HepG2 (cell line): ENCODE measurements around the gene KIF27. TPM values are rescaled to one million over a fixed set of nuclear protein-coding genes. Genes with fewer than 3 reads are reported as not detected.

Experiments used
- HMG20A ChIP-seq: IDR thresholded peaks from 2 replicates; pipeline ENCODE4 v1.6.1; 2016; ENCODE audit warnings: borderline replicate concordance
- HNRNPK ChIP-seq: fragments of 200-400 bp; formaldehyde crosslinking; IDR thresholded peaks from 2 replicates; pipeline ENCODE4 v1.6.1; 2018; ENCODE audit warnings: low read length, low read depth, moderate library complexity, mild to moderate bottlenecking; ENCODE audit not compliant: poor library complexity, severe bottlenecking
- KAT7 ChIP-seq: IDR thresholded peaks from 2 replicates; pipeline ENCODE4 v1.6.1; 2018; ENCODE audit warnings: borderline replicate concordance, missing compliant biosample characterization
- RXRA ChIP-seq: sonication (generic); formaldehyde crosslinking; IDR thresholded peaks from 2 replicates; pipeline ENCODE4 v1.5.1; 2020; ENCODE audit warnings: missing genetic modification reagents
- SP5 ChIP-seq: IDR thresholded peaks from 2 replicates; pipeline ENCODE4 v1.6.1; 2016; ENCODE audit warnings: low read depth, borderline replicate concordance
- TCF12 ChIP-seq, 2 experiments: fragments of 450-650 bp in 1 of 2; sonication (generic) in 1 of 2; formaldehyde crosslinking in 1 of 2; IDR thresholded peaks; 2 replicates each; pipeline versions ENCODE4 v1.6.1 to v1.8.0; 2017 to 2022; ENCODE audit warnings: antibody characterized with exemption in 1 of 2, mild to moderate bottlenecking in 1 of 2, missing genetic modification reagents in 1 of 2, moderate library complexity in 1 of 2
- XRCC5 ChIP-seq: fragments of 200-400 bp; formaldehyde crosslinking; optimal IDR thresholded peaks from 2 replicates; pipeline ENCODE3; 2017; ENCODE audit warnings: mild to moderate bottlenecking, low read length
- ZNF205 ChIP-seq: IDR thresholded peaks from 2 replicates; pipeline ENCODE4 v1.6.1; 2018; ENCODE audit warnings: missing biosample characterization, missing genetic modification reagents
- ZNF329 ChIP-seq: sonication (generic); formaldehyde crosslinking; IDR thresholded peaks from 2 replicates; pipeline ENCODE4 v1.9.0; 2021; ENCODE audit warnings: low read depth, mild to moderate bottlenecking, missing genetic modification reagents
- ZNF337 ChIP-seq: sonication (generic); formaldehyde crosslinking; IDR thresholded peaks from 2 replicates; pipeline ENCODE4 v1.5.1; 2020; ENCODE audit warnings: missing genetic modification reagents, low read depth, mild to moderate bottlenecking, borderline replicate concordance
- ZNF501 ChIP-seq: sonication (generic); formaldehyde crosslinking; IDR thresholded peaks from 2 replicates; pipeline ENCODE4 v1.5.1; 2020; ENCODE audit warnings: mild to moderate bottlenecking, moderate library complexity, missing genetic modification reagents
- ZNF549 ChIP-seq: sonication (generic); formaldehyde crosslinking; IDR thresholded peaks from 2 replicates; pipeline ENCODE4 v1.5.0; 2020; ENCODE audit warnings: missing genetic modification reagents
- ZNF605 ChIP-seq: sonication (generic); formaldehyde crosslinking; IDR thresholded peaks from 2 replicates; pipeline ENCODE4 v1.8.0; 2022; ENCODE audit warnings: mild to moderate bottlenecking, missing genetic modification reagents
- ZNF629 ChIP-seq: sonication (generic); formaldehyde crosslinking; conservative IDR thresholded peaks from 2 replicates; pipeline ENCODE4 v1.5.0; 2020; ENCODE audit warnings: missing genetic modification reagents
- ZNF790 ChIP-seq: sonication (generic); formaldehyde crosslinking; IDR thresholded peaks from 2 replicates; pipeline ENCODE4 v1.8.0; 2022; ENCODE audit warnings: missing genetic modification reagents, mild to moderate bottlenecking, borderline replicate concordance
- ZZZ3 ChIP-seq: sonication (generic); formaldehyde crosslinking; IDR thresholded peaks from 2 replicates; pipeline ENCODE4 v1.4.0; 2020; ENCODE audit warnings: missing genetic modification reagents, mild to moderate bottlenecking, borderline replicate concordance
- polyA plus RNA-seq, 8 experiments: library from polyadenylated mRNA; depleted of rRNA in 3 of 8; stranded (reverse) in 7 of 8; unstranded in 1 of 8; fragments of >200 nt; fragmentation: Illumina TruSeq in 4 of 8; extraction: Trizol in 4 of 8; gene quantifications; 2 replicates each; pipeline versions ENCODE4 v1.2.1 to v1.2.3, GENCODE V29; 2011 to 2016; ENCODE audit warnings: low read depth in 4 of 8, missing spikeins in 1 of 8, mixed read lengths in 1 of 8; ENCODE audit not compliant: insufficient read depth in 1 of 8
- total RNA-seq, 5 experiments: library from RNA; depleted of rRNA; stranded (reverse); fragments of >200 nt; fragmentation: Illumina TruSeq; extraction: Trizol; gene quantifications; 2 replicates each; pipeline ENCODE4 v1.2.3, GENCODE V29; 2016; ENCODE audit warnings: low read depth in 1 of 5
- TF ChIP-seq, protein P1 (sequence below): sonication (generic); formaldehyde crosslinking; IDR thresholded peaks from 2 replicates; pipeline ENCODE4 v1.8.0; 2022; ENCODE audit warnings: mild to moderate bottlenecking, missing genetic modification reagents; ENCODE audit not compliant: insufficient replicate concordance
- TF ChIP-seq, protein P2 (sequence below), 2 experiments: fragments of 450-650 bp in 1 of 2; sonication (generic) in 1 of 2; formaldehyde crosslinking; IDR thresholded peaks; 2 replicates each; pipeline versions ENCODE4 v1.5.0 to v1.8.0; 2020 to 2022; ENCODE audit warnings: mild to moderate bottlenecking in 1 of 2, missing genetic modification reagents in 1 of 2
- TF ChIP-seq, protein P3 (sequence below): sonication (generic); formaldehyde crosslinking; IDR thresholded peaks from 2 replicates; pipeline ENCODE4 v1.4.0; 2020; ENCODE audit warnings: missing genetic modification reagents
- TF ChIP-seq, protein P4 (sequence below): sonication (generic); formaldehyde crosslinking; conservative IDR thresholded peaks from 2 replicates; pipeline ENCODE4 v1.8.1; 2023; ENCODE audit warnings: missing genetic modification reagents
- TF ChIP-seq, protein P5 (sequence below): sonication (generic); formaldehyde crosslinking; IDR thresholded peaks from 2 replicates; pipeline ENCODE4 v1.4.0; 2020; ENCODE audit warnings: missing genetic modification reagents, mild to moderate bottlenecking, borderline replicate concordance

Gene KIF27
- total and polyA plus RNA-seq, 2 of the 13 experiments (the other 11 are each of a cell fraction or from before 2014, with no cell fraction given): 0.95 to 4.1 TPM

DNA sequence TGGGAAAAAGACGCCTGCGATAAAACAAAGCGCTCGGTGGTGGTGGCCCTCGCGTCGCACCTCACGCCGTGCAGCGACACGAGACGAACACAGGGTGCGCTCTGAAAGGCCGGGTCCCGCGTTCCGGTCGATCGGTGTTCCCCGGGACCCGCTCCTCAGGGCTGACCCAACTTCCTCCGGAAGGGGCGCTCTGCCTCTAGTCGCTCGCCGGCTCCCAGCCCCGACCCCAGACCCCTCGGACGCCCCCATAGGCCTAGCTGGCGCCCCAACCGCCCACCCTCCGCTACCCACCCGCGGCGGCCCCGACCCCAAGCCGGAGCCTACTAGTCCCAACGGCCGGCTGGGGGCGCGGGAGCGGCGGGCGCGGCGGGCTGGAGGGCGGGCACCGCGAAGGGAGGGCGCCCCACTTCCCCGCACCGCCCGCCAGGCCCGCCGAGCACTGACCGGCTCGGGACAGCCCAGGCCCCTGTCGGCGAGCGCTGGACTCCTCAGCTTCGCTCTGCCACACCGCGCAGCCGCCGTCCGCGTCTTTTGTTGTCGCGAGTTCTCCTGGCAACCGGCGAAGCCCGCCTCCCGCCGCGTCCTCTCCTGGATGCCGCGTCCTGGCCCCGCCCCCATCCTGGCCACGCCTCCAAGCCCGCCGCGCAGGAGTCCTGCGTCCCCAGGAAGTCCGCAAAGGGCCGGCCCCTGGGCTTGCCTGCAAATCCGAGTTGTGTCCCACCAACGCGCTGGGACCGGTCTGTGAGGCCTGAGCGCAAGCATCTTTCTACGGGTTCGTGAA lies at the start of gene KIF27 (continued):
- TF ChIP-seq ZZZ3 (CRISPR knock-in tag) (no peak), KAT7 (CRISPR knock-in tag) (peak; percentile 22; the same call in 1 of the 2 replicates), TCF12 (IDR thresholded peaks at IDR 0.05) (no peak), TCF12 (CRISPR knock-in tag; IDR thresholded peaks at IDR 0.05) (no peak), HNRNPK (no peak), ZNF790 (CRISPR knock-in tag) (0 out of 2 replicates have a peak, but pooled peaks have one; percentile 22), SP5 (CRISPR knock-in tag) (peak; percentile 50; the same call in 1 of the 2 replicates), RXRA (0 out of 2 replicates have a peak, but pooled peaks have one; percentile 36), ZNF329 (CRISPR knock-in tag) (no peak), XRCC5 (no peak), ZNF501 (no peak), ZNF605 (CRISPR knock-in tag) (peak; percentile 90), ZNF337 (CRISPR knock-in tag) (no peak), ZNF205 (CRISPR knock-in tag) (no peak), ZNF629 (no peak), HMG20A (0 out of 2 replicates have a peak, but pooled peaks have one; percentile 13), ZNF549 (CRISPR knock-in tag) (no peak)
- TF ChIP-seq, protein P1, sequence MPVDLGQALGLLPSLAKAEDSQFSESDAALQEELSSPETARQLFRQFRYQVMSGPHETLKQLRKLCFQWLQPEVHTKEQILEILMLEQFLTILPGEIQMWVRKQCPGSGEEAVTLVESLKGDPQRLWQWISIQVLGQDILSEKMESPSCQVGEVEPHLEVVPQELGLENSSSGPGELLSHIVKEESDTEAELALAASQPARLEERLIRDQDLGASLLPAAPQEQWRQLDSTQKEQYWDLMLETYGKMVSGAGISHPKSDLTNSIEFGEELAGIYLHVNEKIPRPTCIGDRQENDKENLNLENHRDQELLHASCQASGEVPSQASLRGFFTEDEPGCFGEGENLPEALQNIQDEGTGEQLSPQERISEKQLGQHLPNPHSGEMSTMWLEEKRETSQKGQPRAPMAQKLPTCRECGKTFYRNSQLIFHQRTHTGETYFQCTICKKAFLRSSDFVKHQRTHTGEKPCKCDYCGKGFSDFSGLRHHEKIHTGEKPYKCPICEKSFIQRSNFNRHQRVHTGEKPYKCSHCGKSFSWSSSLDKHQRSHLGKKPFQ: no peak
- TF ChIP-seq, protein P2, sequence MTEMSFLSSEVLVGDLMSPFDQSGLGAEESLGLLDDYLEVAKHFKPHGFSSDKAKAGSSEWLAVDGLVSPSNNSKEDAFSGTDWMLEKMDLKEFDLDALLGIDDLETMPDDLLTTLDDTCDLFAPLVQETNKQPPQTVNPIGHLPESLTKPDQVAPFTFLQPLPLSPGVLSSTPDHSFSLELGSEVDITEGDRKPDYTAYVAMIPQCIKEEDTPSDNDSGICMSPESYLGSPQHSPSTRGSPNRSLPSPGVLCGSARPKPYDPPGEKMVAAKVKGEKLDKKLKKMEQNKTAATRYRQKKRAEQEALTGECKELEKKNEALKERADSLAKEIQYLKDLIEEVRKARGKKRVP (CRISPR knock-in tag; IDR thresholded peaks at IDR 0.05): peak in 1 of 2 experiments; percentile 61; a peak in 1 of 4 replicates
- TF ChIP-seq, protein P3, sequence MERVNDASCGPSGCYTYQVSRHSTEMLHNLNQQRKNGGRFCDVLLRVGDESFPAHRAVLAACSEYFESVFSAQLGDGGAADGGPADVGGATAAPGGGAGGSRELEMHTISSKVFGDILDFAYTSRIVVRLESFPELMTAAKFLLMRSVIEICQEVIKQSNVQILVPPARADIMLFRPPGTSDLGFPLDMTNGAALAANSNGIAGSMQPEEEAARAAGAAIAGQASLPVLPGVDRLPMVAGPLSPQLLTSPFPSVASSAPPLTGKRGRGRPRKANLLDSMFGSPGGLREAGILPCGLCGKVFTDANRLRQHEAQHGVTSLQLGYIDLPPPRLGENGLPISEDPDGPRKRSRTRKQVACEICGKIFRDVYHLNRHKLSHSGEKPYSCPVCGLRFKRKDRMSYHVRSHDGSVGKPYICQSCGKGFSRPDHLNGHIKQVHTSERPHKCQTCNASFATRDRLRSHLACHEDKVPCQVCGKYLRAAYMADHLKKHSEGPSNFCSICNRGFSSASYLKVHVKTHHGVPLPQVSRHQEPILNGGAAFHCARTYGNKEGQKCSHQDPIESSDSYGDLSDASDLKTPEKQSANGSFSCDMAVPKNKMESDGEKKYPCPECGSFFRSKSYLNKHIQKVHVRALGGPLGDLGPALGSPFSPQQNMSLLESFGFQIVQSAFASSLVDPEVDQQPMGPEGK (CRISPR knock-in tag): peak; percentile 23; the same call in 1 of the 2 replicates
- TF ChIP-seq, protein P4, sequence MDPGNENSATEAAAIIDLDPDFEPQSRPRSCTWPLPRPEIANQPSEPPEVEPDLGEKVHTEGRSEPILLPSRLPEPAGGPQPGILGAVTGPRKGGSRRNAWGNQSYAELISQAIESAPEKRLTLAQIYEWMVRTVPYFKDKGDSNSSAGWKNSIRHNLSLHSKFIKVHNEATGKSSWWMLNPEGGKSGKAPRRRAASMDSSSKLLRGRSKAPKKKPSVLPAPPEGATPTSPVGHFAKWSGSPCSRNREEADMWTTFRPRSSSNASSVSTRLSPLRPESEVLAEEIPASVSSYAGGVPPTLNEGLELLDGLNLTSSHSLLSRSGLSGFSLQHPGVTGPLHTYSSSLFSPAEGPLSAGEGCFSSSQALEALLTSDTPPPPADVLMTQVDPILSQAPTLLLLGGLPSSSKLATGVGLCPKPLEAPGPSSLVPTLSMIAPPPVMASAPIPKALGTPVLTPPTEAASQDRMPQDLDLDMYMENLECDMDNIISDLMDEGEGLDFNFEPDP (CRISPR knock-in tag): no peak
- TF ChIP-seq, protein P5, sequence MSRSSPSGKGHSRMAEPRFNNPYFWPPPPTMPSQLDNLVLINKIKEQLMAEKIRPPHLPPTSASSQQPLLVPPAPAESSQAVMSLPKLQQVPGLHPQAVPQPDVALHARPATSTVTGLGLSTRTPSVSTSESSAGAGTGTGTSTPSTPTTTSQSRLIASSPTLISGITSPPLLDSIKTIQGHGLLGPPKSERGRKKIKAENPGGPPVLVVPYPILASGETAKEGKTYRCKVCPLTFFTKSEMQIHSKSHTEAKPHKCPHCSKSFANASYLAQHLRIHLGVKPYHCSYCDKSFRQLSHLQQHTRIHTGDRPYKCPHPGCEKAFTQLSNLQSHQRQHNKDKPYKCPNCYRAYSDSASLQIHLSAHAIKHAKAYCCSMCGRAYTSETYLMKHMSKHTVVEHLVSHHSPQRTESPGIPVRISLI (CRISPR knock-in tag): no peak
